SK-N-SH (cell line): ENCODE data around the gene HMGB2. TPM values are rescaled to one million over a fixed set of nuclear protein-coding genes. Genes with fewer than 3 reads are reported as not detected.

Experiments used
- CTCF ChIA-PET: fragments of 300-600, 350-600 bp; formaldehyde crosslinking; extraction: SDS; loops from one replicate; lab custom pipeline; 2021; lab: Yijun Ruan, JAX
- POLR2A ChIA-PET: fragments of 350-600 bp; sonication (Branson Sonifier 250); formaldehyde crosslinking; extraction: SDS; loops from one replicate; lab custom pipeline; 2020; ENCODE audit warnings: antibody characterized with exemption, inconsistent platforms; lab: Yijun Ruan, JAX
- DNase-seq: peaks from one replicate; pipeline ENCODE4 v3.0.0; 2012
- H2AFZ ChIP-seq: fragments of 200-600 bp; sonication (generic); 2 replicates; pipeline ENCODE4 v1.8.1; 2016; ENCODE audit warnings: antibody characterized with exemption, mild to moderate bottlenecking, low read depth
- H3F3A ChIP-seq: fragments of 200-600 bp; sonication (generic); replicated peaks from 2 replicates; pipeline ENCODE3; 2016; ENCODE audit warnings: antibody characterized with exemption, mild to moderate bottlenecking; ENCODE audit not compliant: insufficient read depth
- H3K27ac ChIP-seq, 2 experiments: fragments of 200-500 bp in 1 of 2; fragments of 200-600 bp in 1 of 2; sonication (Bioruptor generic) in 1 of 2; sonication (generic), shearing (Covaris generic) in 1 of 2; 2 replicates each; pipeline versions ENCODE4 v1.5.1 to v1.6.1; 2014 to 2016; ENCODE audit warnings: low read depth in 2 of 2, inconsistent platforms in 1 of 2, low read length in 1 of 2, mild to moderate bottlenecking in 1 of 2, mixed read lengths in 1 of 2
- H3K27me3 ChIP-seq: fragments of 200-600 bp; sonication (generic), shearing (Covaris generic); 2 replicates; pipeline ENCODE4 v1.6.1; 2016; ENCODE audit warnings: mixed run types; ENCODE audit not compliant: insufficient read depth
- H3K36me3 ChIP-seq, 2 experiments: fragments of 200-500 bp in 1 of 2; fragments of 200-600 bp in 1 of 2; sonication (Bioruptor generic) in 1 of 2; sonication (generic) in 1 of 2; replicated peaks in 1 of 2; 2 replicates each; pipeline versions ENCODE3 to v1.5.1; 2014 to 2016; ENCODE audit warnings: low read length in 1 of 2, mild to moderate bottlenecking in 1 of 2; ENCODE audit not compliant: insufficient read depth in 2 of 2, control insufficient read depth in 1 of 2
- H3K4me1 ChIP-seq, 2 experiments: fragments of 200-500 bp in 1 of 2; fragments of 200-600 bp in 1 of 2; sonication (Bioruptor generic) in 1 of 2; sonication (generic), shearing (Covaris generic) in 1 of 2; 2 replicates each; pipeline versions ENCODE4 v1.5.1 to v1.6.1; 2014 to 2016; ENCODE audit warnings: low read depth in 1 of 2, low read length in 1 of 2, mixed run types in 1 of 2; ENCODE audit not compliant: insufficient read depth in 2 of 2, control insufficient read depth in 1 of 2
- H3K4me2 ChIP-seq: fragments of 200-600 bp; sonication (generic), shearing (Covaris generic); 2 replicates; pipeline ENCODE4 v1.6.1; 2017; ENCODE audit warnings: mixed run types
- H3K4me3 ChIP-seq, 2 experiments: fragments of 200-500 bp in 1 of 2; fragments of 200-600 bp in 1 of 2; sonication (Bioruptor generic) in 1 of 2; sonication (generic), shearing (Covaris generic) in 1 of 2; 2 replicates each; pipeline versions ENCODE4 v1.5.1 to v1.8.1; 2014 to 2016; ENCODE audit warnings: low read depth in 2 of 2, inconsistent platforms in 1 of 2, low read length in 1 of 2, mild to moderate bottlenecking in 1 of 2, mixed read lengths in 1 of 2, moderate library complexity in 1 of 2
- H3K79me2 ChIP-seq: fragments of 200-600 bp; sonication (generic); 2 replicates; pipeline ENCODE4 v1.8.1; 2017; ENCODE audit warnings: mild to moderate bottlenecking; ENCODE audit not compliant: insufficient read depth
- H3K9ac ChIP-seq: fragments of 200-600 bp; sonication (generic); 2 replicates; pipeline ENCODE4 v1.6.1; 2017; ENCODE audit warnings: mixed run types
- H3K9me2 ChIP-seq: fragments of 200-600 bp; sonication (generic); 2 replicates; pipeline ENCODE4 v1.6.1; 2017; ENCODE audit warnings: mixed run types
- H3K9me3 ChIP-seq: fragments of 200-600 bp; sonication (generic); 2 replicates; pipeline ENCODE4 v1.6.1; 2017; ENCODE audit warnings: mixed run types, mild to moderate bottlenecking, moderate library complexity
- H4K20me1 ChIP-seq: fragments of 200-600 bp; sonication (generic); 2 replicates; pipeline ENCODE4 v1.6.1; 2017; ENCODE audit warnings: mild to moderate bottlenecking, mixed run types; ENCODE audit not compliant: insufficient read depth
- EZH2phosphoT487 ChIP-seq: fragments of 200-600 bp; sonication (generic); IDR thresholded peaks from 2 replicates; pipeline ENCODE4 v1.6.1; 2017; ENCODE audit warnings: low read depth, mixed run types, mild to moderate bottlenecking, antibody characterized with exemption, moderate library complexity, borderline replicate concordance
- FOSL2 ChIP-seq: IDR thresholded peaks from 2 replicates; pipeline ENCODE4 v1.4.0; 2012; ENCODE audit warnings: low read depth, mild to moderate bottlenecking, moderate library complexity, borderline replicate concordance
- FOXM1 ChIP-seq: IDR thresholded peaks from 2 replicates; pipeline ENCODE4 v1.4.0; 2012; ENCODE audit warnings: low read depth, mild to moderate bottlenecking
- GABPA ChIP-seq: IDR thresholded peaks from 2 replicates; pipeline ENCODE4 v1.4.0; 2012; ENCODE audit warnings: low read depth, mild to moderate bottlenecking
- MXI1 ChIP-seq: IDR thresholded peaks from 2 replicates; pipeline ENCODE4 v1.6.1; 2012; ENCODE audit warnings: mild to moderate bottlenecking, low read depth, low read length, improper control_type of control experiment
- POLR2AphosphoS5 ChIP-seq: IDR thresholded peaks from 2 replicates; pipeline ENCODE4 v1.6.1; 2012; ENCODE audit warnings: low read depth, low read length
- RCOR1 ChIP-seq: fragments of 150-350 bp; IDR thresholded peaks from 2 replicates; pipeline ENCODE4 v1.6.1; 2017; ENCODE audit warnings: antibody characterized with exemption, low read length
- RFX5 ChIP-seq: IDR thresholded peaks from 2 replicates; pipeline ENCODE4 v1.6.1; 2012; ENCODE audit warnings: mild to moderate bottlenecking, improper control_type of control experiment, low read length
- TEAD4 ChIP-seq: IDR thresholded peaks from 2 replicates; pipeline ENCODE4 v1.4.0; 2012; ENCODE audit warnings: mild to moderate bottlenecking, borderline replicate concordance; ENCODE audit not compliant: insufficient read depth
- YY1 ChIP-seq: IDR thresholded peaks from 2 replicates; pipeline ENCODE4 v1.4.0; 2012; ENCODE audit warnings: low read depth, mild to moderate bottlenecking
- WGBS: methylation state at CpG from one replicate; pipeline ENCODE4 v1.1.6; 2017; ENCODE audit warnings: low lambda C conversion rate; 5-methylcytosine and 5-hydroxymethylcytosine counted together
- polyA plus RNA-seq, 3 experiments: library from polyadenylated mRNA; depleted of rRNA; stranded (reverse); fragments of >200 nt; gene quantifications; 2 replicates each; pipeline ENCODE4 v1.2.3, GENCODE V29; 2012
- TF ChIP-seq, protein P1 (sequence below): IDR thresholded peaks from 2 replicates; pipeline ENCODE4 v1.4.0; 2012; ENCODE audit warnings: low read depth
- TF ChIP-seq, protein P2 (sequence below): fragments of 150-350 bp; IDR thresholded peaks from 2 replicates; pipeline ENCODE4 v1.6.1; 2017; ENCODE audit warnings: antibody characterized with exemption, low read length, low read depth, borderline replicate concordance
- TF ChIP-seq, protein P3 (sequence below): IDR thresholded peaks from 2 replicates; pipeline ENCODE4 v1.6.1; 2012; ENCODE audit warnings: mild to moderate bottlenecking, low read depth, low read length, moderate library complexity
- TF ChIP-seq, protein P4 (sequence below): IDR thresholded peaks from 2 replicates; pipeline ENCODE4 v1.4.0; 2012; ENCODE audit warnings: low read depth, borderline replicate concordance
- TF ChIP-seq, protein P5 (sequence below): fragments of 200-600 bp; sonication (generic); IDR thresholded peaks from 2 replicates; pipeline ENCODE4 v1.6.1; 2017; ENCODE audit warnings: antibody characterized with exemption, mild to moderate bottlenecking, moderate library complexity
- TF ChIP-seq, protein P6 (sequence below): IDR thresholded peaks from 2 replicates; pipeline ENCODE4; 2012

Gene HMGB2
- polyA plus RNA-seq, 1 of the 3 experiments (the other 2 are of a cell fraction): 130 TPM

DNA sequence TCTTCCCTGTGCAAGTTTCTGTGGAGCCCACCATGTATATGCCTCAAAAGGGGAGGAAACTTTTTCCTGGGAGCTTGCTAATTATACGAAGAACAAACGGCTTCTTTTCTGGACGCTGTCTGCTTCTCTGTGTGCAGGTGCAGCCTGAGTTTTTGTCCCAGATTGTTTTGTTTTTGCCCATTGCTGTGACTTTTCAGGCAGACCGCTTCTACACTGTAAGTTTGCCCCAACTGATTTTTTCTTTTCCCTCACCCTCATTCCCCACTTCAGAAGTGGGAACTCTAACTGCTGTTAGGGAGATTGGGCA is 51.9 kb downstream of the HMGB2 start (continued):
- TF ChIP-seq, protein P1, sequence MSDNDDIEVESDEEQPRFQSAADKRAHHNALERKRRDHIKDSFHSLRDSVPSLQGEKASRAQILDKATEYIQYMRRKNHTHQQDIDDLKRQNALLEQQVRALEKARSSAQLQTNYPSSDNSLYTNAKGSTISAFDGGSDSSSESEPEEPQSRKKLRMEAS: no peak
- TF ChIP-seq MXI1: no peak

DNA sequence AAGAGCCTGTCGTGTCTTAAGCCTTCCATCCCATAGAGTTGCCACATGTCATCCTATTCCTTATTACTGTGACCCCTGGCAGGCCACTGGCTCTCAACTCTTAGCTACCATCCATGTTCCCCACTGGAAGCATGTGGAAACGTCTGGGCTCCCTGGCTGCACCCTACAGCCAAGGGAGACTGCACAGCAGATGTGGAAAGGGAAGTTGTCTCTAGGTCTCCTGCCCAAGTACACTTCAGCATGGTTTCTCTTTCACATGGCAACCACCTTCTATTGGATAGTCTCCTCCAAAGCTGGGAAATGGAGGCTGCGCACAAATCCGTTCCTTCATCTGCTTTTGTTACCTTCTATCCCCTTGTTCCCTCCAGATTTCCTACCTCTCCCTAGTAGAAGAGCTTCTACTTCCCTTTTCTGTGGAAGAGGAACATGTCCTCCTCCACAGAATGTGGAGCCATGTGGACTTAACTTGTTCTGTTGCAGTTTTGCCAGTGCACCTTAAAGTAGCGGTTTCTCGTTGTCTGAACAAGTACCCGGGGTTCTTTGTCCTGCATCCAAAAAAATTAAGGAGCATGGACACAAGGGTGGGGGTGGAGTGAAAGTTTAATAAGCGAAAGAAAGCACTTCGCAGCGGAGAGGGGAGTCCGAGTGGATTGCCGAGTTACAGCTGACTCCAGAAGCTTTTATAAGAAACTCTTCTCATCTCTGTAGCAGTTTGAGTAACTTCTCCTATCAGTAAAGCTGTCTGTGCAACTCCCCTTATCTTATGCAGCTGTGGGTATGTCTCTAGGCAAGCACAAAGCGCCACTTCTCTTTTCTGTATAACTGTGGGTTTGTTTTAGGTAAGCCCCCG is 52.5 kb downstream of the HMGB2 start:
- Histone ChIP-seq H3K9me3 (peaks cover 13% of the 10 kb centered on the region), H3F3A (no peaks in the 10 kb centered on the region), H4K20me1 (no peaks in the 10 kb centered on the region), H3K36me3 (peaks cover 0 to 3% of the 10 kb centered on the region in 2 experiments), H3K79me2 (no peaks in the 10 kb centered on the region; the same call in 1 of the 2 replicates), H3K27me3 (no peaks in the 10 kb centered on the region), H3K27ac (no peak overlapping the region), H3K4me1 (no peaks in the 10 kb centered on the region), H3K4me2 (no peak overlapping the region), H3K4me3 (no peak overlapping the region), H3K9me2 (no peaks in the 10 kb centered on the region; the same call in 1 of the 2 replicates), H2AFZ (no peak overlapping the region), H3K9ac (no peak overlapping the region)
- WGBS: 82% methylated on average over 14 of the region's 14 CpGs
- DNase-seq: no peak
- POLR2A ChIA-PET: interaction anchor here (0.6 kb wide), 1 partner anchor 15 kb away, joined by 3 read pairs; no protein-coding TSS in a partner anchor
- CTCF ChIA-PET: interaction anchor here (0.8 to 2.8 kb wide), 4 partner anchors 12 to 38 kb away, joined by 4 to 18 read pairs (median 5); no protein-coding TSS in a partner anchor
- TF ChIP-seq FOSL2 (no peak), TEAD4 (no peak), EZH2phosphoT487 (no peak), FOXM1 (no peak), MXI1 (no peak), RFX5 (no peak), POLR2AphosphoS5 (no peak), GABPA (no peak), RCOR1 (no peak), YY1 (no peak)
- TF ChIP-seq, protein P2, sequence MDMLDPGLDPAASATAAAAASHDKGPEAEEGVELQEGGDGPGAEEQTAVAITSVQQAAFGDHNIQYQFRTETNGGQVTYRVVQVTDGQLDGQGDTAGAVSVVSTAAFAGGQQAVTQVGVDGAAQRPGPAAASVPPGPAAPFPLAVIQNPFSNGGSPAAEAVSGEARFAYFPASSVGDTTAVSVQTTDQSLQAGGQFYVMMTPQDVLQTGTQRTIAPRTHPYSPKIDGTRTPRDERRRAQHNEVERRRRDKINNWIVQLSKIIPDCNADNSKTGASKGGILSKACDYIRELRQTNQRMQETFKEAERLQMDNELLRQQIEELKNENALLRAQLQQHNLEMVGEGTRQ: no peak
- TF ChIP-seq, protein P3, sequence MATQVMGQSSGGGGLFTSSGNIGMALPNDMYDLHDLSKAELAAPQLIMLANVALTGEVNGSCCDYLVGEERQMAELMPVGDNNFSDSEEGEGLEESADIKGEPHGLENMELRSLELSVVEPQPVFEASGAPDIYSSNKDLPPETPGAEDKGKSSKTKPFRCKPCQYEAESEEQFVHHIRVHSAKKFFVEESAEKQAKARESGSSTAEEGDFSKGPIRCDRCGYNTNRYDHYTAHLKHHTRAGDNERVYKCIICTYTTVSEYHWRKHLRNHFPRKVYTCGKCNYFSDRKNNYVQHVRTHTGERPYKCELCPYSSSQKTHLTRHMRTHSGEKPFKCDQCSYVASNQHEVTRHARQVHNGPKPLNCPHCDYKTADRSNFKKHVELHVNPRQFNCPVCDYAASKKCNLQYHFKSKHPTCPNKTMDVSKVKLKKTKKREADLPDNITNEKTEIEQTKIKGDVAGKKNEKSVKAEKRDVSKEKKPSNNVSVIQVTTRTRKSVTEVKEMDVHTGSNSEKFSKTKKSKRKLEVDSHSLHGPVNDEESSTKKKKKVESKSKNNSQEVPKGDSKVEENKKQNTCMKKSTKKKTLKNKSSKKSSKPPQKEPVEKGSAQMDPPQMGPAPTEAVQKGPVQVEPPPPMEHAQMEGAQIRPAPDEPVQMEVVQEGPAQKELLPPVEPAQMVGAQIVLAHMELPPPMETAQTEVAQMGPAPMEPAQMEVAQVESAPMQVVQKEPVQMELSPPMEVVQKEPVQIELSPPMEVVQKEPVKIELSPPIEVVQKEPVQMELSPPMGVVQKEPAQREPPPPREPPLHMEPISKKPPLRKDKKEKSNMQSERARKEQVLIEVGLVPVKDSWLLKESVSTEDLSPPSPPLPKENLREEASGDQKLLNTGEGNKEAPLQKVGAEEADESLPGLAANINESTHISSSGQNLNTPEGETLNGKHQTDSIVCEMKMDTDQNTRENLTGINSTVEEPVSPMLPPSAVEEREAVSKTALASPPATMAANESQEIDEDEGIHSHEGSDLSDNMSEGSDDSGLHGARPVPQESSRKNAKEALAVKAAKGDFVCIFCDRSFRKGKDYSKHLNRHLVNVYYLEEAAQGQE: no peak
- TF ChIP-seq, protein P4, sequence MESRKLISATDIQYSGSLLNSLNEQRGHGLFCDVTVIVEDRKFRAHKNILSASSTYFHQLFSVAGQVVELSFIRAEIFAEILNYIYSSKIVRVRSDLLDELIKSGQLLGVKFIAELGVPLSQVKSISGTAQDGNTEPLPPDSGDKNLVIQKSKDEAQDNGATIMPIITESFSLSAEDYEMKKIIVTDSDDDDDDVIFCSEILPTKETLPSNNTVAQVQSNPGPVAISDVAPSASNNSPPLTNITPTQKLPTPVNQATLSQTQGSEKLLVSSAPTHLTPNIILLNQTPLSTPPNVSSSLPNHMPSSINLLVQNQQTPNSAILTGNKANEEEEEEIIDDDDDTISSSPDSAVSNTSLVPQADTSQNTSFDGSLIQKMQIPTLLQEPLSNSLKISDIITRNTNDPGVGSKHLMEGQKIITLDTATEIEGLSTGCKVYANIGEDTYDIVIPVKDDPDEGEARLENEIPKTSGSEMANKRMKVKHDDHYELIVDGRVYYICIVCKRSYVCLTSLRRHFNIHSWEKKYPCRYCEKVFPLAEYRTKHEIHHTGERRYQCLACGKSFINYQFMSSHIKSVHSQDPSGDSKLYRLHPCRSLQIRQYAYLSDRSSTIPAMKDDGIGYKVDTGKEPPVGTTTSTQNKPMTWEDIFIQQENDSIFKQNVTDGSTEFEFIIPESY: no peak
- TF ChIP-seq, protein P5, sequence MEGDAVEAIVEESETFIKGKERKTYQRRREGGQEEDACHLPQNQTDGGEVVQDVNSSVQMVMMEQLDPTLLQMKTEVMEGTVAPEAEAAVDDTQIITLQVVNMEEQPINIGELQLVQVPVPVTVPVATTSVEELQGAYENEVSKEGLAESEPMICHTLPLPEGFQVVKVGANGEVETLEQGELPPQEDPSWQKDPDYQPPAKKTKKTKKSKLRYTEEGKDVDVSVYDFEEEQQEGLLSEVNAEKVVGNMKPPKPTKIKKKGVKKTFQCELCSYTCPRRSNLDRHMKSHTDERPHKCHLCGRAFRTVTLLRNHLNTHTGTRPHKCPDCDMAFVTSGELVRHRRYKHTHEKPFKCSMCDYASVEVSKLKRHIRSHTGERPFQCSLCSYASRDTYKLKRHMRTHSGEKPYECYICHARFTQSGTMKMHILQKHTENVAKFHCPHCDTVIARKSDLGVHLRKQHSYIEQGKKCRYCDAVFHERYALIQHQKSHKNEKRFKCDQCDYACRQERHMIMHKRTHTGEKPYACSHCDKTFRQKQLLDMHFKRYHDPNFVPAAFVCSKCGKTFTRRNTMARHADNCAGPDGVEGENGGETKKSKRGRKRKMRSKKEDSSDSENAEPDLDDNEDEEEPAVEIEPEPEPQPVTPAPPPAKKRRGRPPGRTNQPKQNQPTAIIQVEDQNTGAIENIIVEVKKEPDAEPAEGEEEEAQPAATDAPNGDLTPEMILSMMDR: no peak
- TF ChIP-seq, protein P6, sequence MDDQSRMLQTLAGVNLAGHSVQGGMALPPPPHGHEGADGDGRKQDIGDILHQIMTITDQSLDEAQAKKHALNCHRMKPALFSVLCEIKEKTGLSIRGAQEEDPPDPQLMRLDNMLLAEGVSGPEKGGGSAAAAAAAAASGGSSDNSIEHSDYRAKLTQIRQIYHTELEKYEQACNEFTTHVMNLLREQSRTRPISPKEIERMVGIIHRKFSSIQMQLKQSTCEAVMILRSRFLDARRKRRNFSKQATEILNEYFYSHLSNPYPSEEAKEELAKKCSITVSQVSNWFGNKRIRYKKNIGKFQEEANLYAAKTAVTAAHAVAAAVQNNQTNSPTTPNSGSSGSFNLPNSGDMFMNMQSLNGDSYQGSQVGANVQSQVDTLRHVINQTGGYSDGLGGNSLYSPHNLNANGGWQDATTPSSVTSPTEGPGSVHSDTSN: no peak
